HL-60/S4 treated with phorbol 12-myristate 13-acetate at 8.2 ng/mL for 4 days and 3 days (cell line): ENCODE results near the gene TMEM184B.

Source experiments
- in situ Hi-C: fragments of 300-500 bp; cut with MboI; formaldehyde crosslinking; loops from 2 replicates; pipeline ENCODE4 v1.15.0; 2022; ENCODE audit warnings: low sequenced_read_pairs

The TMEM184B gene

GRCh38 chr22:38207898-38208432 lies 64.8 kb downstream of the TMEM184B start:
- in situ Hi-C loops, result no loop called here

DNA sequence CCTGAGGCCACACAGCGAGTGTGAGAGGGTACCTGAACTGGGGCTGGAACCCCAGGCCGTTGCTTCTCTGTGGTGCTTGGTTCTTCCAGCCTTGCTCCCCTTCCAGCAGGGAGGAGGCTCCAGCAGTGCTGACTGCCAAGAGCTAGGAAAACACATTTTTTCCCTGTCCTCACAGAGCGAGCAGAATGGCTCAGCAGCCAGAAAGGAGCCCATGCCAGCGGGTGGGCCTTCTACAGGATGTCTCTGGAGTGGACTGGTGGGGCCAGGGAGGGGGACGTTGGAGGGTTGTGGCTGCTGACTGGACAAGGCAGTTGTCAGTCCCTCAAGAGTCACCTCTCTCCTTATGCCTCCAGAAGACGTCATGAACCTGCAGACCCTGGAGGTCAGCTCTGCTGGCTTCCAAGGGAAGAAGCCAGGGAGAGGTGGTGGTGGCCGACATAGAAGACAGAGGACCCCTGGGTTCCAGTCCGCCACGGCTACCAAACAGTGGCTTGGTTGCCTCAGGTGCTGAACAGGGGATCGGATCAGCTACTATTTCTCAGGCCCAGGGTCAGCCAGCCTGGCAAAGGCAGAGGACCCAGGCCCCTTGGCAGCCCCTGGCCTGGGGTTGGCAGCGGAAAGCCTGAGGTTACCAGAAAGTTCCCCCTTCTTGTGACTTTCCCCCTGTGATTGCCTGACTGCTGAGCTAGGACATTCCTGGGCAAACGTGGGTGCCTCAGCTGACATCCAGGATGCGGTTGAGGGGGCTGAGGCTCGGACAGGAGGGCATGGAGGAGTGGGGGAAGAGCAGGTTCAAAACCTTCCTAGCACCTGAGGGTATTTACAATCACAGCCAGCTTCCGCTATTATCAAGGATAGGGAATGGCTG lies 67.3 kb downstream of the TMEM184B start:
- in situ Hi-C loops, result no loop called here

- in situ Hi-C loops, result no loop called here
These were observed 68.0 kb downstream of the TMEM184B start for GRCh38 chr22:38204784-38205183.

DNA sequence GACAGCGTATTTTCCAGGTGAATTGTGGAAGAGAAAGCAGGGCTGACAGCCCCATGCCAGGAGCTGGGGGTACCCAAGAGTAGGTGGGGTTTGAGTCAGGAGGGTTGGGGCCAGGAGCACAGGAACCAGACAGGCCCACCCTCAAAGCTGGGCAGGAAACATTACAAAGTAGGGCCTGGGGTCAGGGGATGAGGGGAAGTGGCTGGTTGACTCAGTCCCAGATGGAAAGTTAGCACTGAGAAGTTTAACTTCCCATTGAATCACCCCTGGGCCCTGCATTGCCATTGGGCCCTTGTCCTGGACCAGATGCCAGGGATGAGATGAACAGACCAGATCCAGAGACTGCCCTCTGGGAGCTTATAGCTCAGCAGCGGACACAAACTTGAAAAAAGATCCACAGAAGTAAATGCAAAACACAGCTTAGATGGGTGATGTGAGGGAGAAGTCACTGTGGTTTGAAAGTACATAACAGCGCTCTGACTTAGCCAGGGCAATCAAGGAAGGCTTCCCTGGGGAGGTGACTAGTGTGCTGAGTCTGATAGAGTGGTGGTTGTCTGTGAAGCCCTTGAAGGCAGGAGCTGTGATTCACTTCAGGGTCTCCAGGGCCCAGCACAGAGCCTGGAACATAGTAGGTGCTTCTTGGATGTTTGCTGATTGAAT lies 68.8 kb downstream of the TMEM184B start:
- in situ Hi-C loops, result no loop called here

- in situ Hi-C loops, result no loop called here
These were observed 69.6 kb downstream of the TMEM184B start for GRCh38 chr22:38203090-38203810.

GRCh38 chr22:38202437-38203089 lies 70.2 kb downstream of the TMEM184B start:
- in situ Hi-C loops, result no loop called here

DNA sequence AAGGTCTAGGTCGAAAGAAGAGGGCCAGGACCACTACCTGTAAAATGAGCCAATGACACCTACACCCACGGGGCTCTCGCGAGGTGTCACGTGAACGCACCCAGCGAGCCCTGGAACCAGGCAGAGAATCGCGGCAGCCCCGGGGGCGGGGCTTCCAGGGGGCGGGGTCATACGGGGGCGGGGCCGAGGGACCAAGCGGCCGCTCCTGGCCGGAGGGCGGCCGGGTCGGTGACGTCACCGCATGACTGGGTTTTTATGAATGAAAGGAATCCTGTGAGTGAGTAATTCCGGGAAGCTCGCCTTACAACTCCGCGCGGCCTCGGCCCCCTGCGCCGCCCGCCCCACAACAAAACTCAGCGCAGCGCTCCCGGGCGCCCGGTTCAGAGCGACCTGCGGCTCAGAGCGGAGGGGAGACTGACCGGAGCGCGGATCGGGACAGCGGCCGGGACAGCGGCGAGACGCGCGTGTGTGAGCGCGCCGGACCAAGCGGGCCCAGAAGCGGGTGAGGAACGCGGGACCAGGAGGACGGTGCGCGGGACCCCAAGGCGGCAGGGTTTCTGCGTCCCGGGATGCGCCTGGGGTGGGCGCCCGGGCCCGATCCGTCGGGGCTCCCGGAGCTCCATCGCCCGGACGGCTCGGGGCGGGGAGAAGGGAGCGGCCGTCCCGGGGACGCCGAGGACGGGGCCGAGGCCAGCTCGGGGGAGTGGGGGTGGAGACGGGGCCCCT lies 70.9 kb downstream of the TMEM184B start, which contains the start of gene MAFF:
Gene MAFF (plus strand): TSS at position 284 of the 726 bp plus-strand sequence. CDS start 11,860 bp downstream, outside the sequence.
- in situ Hi-C loops, result no loop called here

GRCh38 chr22:38201371-38201710 lies 71.5 kb downstream of the TMEM184B start:
- in situ Hi-C loops, result no loop called here

DNA sequence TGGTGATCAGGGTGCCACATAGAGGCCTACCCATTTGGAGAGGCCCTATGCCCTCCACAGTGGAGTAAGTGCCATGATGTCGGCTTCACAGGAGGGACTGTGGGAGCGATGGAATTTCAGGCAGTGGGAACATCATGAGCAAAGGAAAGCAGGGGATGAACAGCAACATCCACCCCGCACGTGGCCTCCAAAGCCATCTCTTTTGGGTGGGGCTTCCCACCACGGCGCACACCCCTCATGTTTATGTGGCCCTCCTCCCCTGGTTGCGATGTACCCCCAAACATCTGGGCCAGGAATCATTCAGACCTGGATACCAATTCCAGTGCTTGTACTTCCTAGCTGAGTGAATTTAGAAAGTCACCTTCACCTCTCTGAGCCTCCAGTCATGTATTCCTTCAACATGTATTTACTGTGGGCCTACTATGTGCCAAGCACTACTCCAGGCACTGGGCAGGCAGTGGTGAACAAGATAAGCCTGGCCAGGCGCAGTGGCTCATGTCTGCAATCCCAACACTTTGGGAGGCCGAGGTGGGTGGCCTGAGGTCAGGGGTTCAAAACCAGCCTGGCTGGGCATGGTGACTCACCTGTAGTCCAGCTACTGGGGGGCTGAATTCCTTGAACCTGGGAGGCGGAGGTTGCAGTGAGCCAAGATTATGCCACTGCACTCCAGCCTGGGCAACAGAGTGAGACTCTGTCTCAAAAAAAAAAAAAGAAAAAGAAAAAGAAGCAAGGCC lies 72.8 kb downstream of the TMEM184B start:
- in situ Hi-C loops, result no loop called here

- in situ Hi-C loops, result no loop called here
These were observed 75.9 kb downstream of the TMEM184B start for GRCh38 chr22:38196791-38197419.

DNA sequence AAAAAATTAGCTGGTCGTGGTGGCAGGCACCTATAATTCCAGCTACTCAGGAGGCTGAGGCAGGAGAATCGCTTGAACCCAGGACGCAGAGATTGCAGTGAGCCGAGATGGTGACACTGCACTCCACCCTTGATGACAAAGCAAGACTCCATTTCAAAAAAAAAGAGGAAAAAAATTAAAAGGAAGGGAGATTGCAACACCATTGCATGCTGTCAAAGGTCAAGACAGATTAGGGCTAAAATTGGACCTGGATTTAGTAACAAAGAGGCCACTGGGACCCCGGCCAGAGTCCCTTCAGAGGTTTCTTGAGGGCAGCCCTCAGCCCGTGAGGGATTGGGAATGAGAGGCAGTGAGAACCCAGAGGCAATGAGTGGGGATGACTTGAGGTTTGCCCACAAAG lies 79.2 kb downstream of the TMEM184B start:
- in situ Hi-C loops, result no loop called here

GRCh38 chr22:38192475-38192863 lies 80.3 kb downstream of the TMEM184B start:
- in situ Hi-C loops, result no loop called here

- in situ Hi-C loops, result no loop called here
These were observed 80.9 kb downstream of the TMEM184B start for GRCh38 chr22:38191731-38192474.

DNA sequence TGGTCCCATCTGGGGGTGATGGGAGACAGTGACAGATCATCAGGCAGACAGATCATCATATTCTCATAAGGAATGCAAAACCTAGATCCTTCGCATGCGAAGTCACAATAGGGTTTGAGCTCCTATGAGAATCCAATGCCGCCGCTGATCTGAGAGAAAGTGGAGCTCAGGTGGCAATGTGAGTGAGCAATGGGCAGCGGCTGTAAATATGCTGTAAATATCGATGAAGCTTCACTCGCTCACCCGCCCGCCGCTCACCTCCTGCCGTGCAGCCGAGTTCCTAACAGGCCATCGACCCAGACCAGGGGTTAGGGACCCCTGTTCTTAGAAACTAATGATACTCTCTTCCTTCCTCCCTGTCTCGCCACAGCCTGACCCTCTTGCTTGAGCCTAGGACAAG lies 81.8 kb downstream of the TMEM184B start:
- in situ Hi-C loops, result no loop called here

DNA sequence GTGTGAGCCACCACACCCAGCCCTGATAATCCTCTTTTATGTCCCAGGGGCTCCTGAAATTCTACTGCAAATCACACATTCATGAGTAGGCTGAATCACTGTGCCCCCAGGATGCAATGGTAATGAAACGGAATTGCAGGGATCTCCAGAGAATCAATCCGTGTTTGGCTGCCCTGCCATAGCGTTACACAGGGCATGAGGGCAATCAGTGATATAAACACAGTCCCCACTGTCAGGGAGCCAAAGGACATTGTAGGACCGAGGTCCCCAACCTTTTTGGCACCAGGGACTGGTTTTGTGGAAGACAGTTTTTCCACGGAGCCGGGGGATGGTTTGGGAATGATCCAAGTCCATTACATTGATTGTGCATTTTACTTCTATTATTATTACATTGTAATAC lies 82.2 kb downstream of the TMEM184B start:
- in situ Hi-C loops, result no loop called here

DNA sequence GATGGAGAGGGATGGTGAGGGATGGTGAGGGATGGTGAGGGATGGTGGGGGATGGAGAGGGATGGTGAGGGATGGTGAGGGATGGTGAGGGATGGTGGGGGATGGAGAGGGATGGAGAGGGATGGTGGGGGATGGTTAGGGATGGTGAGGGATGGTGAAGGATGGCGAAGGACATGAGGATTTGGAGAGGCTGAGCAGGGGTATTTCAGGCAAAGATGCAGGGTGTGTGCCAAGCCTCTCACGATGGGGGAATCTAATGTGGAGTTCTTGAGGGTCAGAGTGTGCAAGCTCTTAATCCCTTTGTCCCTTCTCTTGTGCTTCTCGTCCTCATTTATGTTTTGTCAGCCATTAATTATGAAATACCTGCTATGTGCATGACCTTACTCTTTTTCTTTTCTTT lies 83.7 kb downstream of the TMEM184B start:
- in situ Hi-C loops, result no loop called here

- in situ Hi-C loops, result no loop called here
These were observed 85.2 kb downstream of the TMEM184B start for GRCh38 chr22:38187413-38188212.

DNA sequence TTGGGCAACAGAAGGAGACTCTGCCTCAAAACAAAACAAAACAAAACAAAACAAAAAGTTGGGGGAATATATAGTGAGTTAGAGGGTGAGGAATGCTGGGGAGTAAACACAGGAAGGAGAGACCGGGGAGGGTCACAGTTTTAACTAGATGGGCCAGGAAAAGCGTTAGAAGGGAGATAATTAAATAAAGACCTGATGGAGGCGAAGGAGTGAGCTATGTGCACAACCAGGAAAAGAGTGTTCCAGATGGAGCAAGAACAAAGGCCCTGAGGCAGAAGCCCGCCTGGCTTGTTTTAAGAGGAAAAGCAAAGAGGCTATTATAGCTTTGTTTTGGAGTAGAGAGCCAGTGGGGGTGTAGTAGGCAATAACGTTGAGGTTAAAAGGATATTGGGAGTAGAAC lies 86.4 kb downstream of the TMEM184B start:
- in situ Hi-C loops, result no loop called here
